SK-N-SH treated with all-trans-retinoic acid at 6 μM for 48 hours (cell line): ENCODE data around the gene CRAMP1.

Experiments used
- ATAC-seq: fragments of 200-7000 bp; cut with Tn5 transposase; 3 replicates; pipeline ENCODE4 v1.9.1; 2020; ENCODE audit warnings: mild to moderate bottlenecking, moderate library complexity
- ARNTL ChIP-seq: fragments of 450-650 bp; formaldehyde crosslinking; IDR thresholded peaks from 2 replicates; pipeline ENCODE4 v1.5.0; 2020; ENCODE audit warnings: low read depth, mild to moderate bottlenecking, moderate library complexity, borderline replicate concordance
- BACH2 ChIP-seq: fragments of 250-450 bp; sonication (Bioruptor Pico); IDR thresholded peaks from 2 replicates; pipeline ENCODE4 v1.9.0; 2021; ENCODE audit warnings: mild to moderate bottlenecking, borderline replicate concordance
- CSRNP3 ChIP-seq: fragments of 250-450 bp; sonication (Bioruptor Pico); IDR thresholded peaks from 2 replicates; pipeline ENCODE4 v1.5.1; 2021; ENCODE audit warnings: mild to moderate bottlenecking, moderate library complexity
- ISL1 ChIP-seq: fragments of 250-450 bp; sonication (Bioruptor Pico); IDR thresholded peaks from 2 replicates; pipeline ENCODE4 v2.1.2; 2022; ENCODE audit warnings: mild to moderate bottlenecking, moderate library complexity
- OSR1 ChIP-seq: fragments of 250-450 bp; sonication (Bioruptor Pico); IDR thresholded peaks from 2 replicates; pipeline ENCODE4 v1.8.0; 2022; ENCODE audit warnings: moderate library complexity, mild to moderate bottlenecking, inconsistent platforms
- PATZ1 ChIP-seq: fragments of 250-450 bp; sonication (Bioruptor Pico); IDR thresholded peaks from 2 replicates; pipeline ENCODE4 v1.8.0; 2020; ENCODE audit warnings: mild to moderate bottlenecking, moderate library complexity, borderline replicate concordance
- PPARA ChIP-seq: fragments of 250-450 bp; sonication (Bioruptor Pico); IDR thresholded peaks from 2 replicates; pipeline ENCODE4 v1.5.0; 2020; ENCODE audit warnings: mild to moderate bottlenecking, borderline replicate concordance
- RARB ChIP-seq: fragments of 250-450 bp; sonication (Bioruptor Pico); IDR thresholded peaks from 2 replicates; pipeline ENCODE4 v1.8.0; 2021; ENCODE audit warnings: mild to moderate bottlenecking, moderate library complexity
- SNAI2 ChIP-seq: fragments of 250-450 bp; sonication (Bioruptor Pico); IDR thresholded peaks from 2 replicates; pipeline ENCODE4 v1.5.0; 2020; ENCODE audit warnings: mild to moderate bottlenecking, moderate library complexity
- TCF4 ChIP-seq: fragments of 250-450 bp; sonication (Bioruptor Pico); IDR thresholded peaks from 2 replicates; pipeline ENCODE4 v1.8.0; 2021; ENCODE audit warnings: mild to moderate bottlenecking, moderate library complexity, borderline replicate concordance
- TOX ChIP-seq: fragments of 250-450 bp; sonication (Bioruptor Pico); IDR thresholded peaks from 2 replicates; pipeline ENCODE4 v1.8.0; 2021; ENCODE audit warnings: mild to moderate bottlenecking, moderate library complexity, borderline replicate concordance
- ZC3H10 ChIP-seq: fragments of 250-450 bp; sonication (Bioruptor Pico); IDR thresholded peaks from 2 replicates; pipeline ENCODE4 v1.5.1; 2021; ENCODE audit warnings: mild to moderate bottlenecking, moderate library complexity
- ZFP3 ChIP-seq: fragments of 250-450 bp; sonication (Bioruptor Pico); IDR thresholded peaks from 2 replicates; pipeline ENCODE4 v1.5.0; 2020; ENCODE audit warnings: mild to moderate bottlenecking, moderate library complexity
- ZFP30 ChIP-seq: fragments of 450-650 bp; formaldehyde crosslinking; IDR thresholded peaks from 2 replicates; pipeline ENCODE4 v1.5.0; 2022; ENCODE audit warnings: mild to moderate bottlenecking, moderate library complexity
- ZNF565 ChIP-seq: fragments of 450-650 bp; formaldehyde crosslinking; conservative IDR thresholded peaks from 2 replicates; pipeline ENCODE4 v1.5.0; 2020; ENCODE audit warnings: low read depth, mild to moderate bottlenecking, moderate library complexity
- ZNF70 ChIP-seq: fragments of 450-650 bp; formaldehyde crosslinking; IDR thresholded peaks from 2 replicates; pipeline ENCODE4 v1.5.0; 2020; ENCODE audit warnings: mild to moderate bottlenecking, moderate library complexity
- ZNF8 ChIP-seq: fragments of 450-650 bp; formaldehyde crosslinking; IDR thresholded peaks from 2 replicates; pipeline ENCODE4 v1.5.0; 2020; ENCODE audit warnings: mild to moderate bottlenecking, moderate library complexity
- TF ChIP-seq, protein P1 (sequence below): fragments of 250-450 bp; sonication (Bioruptor Pico); IDR thresholded peaks from 2 replicates; pipeline ENCODE4 v1.5.0; 2020; ENCODE audit warnings: mild to moderate bottlenecking, moderate library complexity
- TF ChIP-seq, protein P2 (sequence below): fragments of 250-450 bp; sonication (Bioruptor Pico); IDR thresholded peaks from 2 replicates; pipeline ENCODE4 v1.5.1; 2020; ENCODE audit warnings: low read depth, mild to moderate bottlenecking, moderate library complexity

The CRAMP1 gene

DNA sequence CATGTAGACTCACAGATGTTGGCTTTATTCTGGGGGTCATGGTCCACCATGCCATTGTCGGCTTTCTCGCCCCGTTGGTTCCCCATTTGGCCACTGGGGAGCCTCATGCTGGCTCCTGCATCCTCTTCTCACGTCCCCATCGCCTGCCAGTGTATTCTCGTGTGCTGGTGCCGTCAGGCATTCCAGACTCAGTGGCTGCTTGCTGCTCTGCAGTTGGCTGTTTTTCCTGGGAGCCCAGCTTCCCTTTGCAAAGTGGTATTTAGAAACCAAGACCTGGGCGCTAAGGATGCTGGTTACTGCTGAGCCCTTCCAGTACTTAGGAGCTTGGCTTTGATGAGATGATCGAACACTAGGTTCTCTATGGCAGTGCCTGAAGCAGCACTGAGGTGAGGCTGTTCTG is 19.1 kb downstream of the CRAMP1 start:
- ATAC-seq: no peak
- TF ChIP-seq ZNF8 (CRISPR knock-in tag) (no peak), CSRNP3 (CRISPR knock-in tag) (no peak), BACH2 (CRISPR knock-in tag) (no peak), ZFP3 (no peak), TOX (CRISPR knock-in tag) (no peak)
- TF ChIP-seq, protein P1, sequence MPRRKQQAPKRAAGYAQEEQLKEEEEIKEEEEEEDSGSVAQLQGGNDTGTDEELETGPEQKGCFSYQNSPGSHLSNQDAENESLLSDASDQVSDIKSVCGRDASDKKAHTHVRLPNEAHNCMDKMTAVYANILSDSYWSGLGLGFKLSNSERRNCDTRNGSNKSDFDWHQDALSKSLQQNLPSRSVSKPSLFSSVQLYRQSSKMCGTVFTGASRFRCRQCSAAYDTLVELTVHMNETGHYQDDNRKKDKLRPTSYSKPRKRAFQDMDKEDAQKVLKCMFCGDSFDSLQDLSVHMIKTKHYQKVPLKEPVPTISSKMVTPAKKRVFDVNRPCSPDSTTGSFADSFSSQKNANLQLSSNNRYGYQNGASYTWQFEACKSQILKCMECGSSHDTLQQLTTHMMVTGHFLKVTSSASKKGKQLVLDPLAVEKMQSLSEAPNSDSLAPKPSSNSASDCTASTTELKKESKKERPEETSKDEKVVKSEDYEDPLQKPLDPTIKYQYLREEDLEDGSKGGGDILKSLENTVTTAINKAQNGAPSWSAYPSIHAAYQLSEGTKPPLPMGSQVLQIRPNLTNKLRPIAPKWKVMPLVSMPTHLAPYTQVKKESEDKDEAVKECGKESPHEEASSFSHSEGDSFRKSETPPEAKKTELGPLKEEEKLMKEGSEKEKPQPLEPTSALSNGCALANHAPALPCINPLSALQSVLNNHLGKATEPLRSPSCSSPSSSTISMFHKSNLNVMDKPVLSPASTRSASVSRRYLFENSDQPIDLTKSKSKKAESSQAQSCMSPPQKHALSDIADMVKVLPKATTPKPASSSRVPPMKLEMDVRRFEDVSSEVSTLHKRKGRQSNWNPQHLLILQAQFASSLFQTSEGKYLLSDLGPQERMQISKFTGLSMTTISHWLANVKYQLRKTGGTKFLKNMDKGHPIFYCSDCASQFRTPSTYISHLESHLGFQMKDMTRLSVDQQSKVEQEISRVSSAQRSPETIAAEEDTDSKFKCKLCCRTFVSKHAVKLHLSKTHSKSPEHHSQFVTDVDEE (CRISPR knock-in tag): no peak
- TF ChIP-seq, protein P2, sequence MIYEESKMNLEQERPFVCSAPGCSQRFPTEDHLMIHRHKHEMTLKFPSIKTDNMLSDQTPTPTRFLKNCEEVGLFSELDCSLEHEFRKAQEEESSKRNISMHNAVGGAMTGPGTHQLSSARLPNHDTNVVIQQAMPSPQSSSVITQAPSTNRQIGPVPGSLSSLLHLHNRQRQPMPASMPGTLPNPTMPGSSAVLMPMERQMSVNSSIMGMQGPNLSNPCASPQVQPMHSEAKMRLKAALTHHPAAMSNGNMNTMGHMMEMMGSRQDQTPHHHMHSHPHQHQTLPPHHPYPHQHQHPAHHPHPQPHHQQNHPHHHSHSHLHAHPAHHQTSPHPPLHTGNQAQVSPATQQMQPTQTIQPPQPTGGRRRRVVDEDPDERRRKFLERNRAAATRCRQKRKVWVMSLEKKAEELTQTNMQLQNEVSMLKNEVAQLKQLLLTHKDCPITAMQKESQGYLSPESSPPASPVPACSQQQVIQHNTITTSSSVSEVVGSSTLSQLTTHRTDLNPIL: no peak

- no peak for TF ChIP-seq CSRNP3 (CRISPR knock-in tag)
- TF ChIP-seq ARNTL (CRISPR knock-in tag): no peak
- TF ChIP-seq TOX (CRISPR knock-in tag): no peak
- no peak for TF ChIP-seq ZC3H10
- TF ChIP-seq ISL1: no peak
- TF ChIP-seq ZFP30 (CRISPR knock-in tag): no peak
- no peak for TF ChIP-seq RARB
- no peak for TF ChIP-seq BACH2 (CRISPR knock-in tag)
- TF ChIP-seq OSR1 (CRISPR knock-in tag): no peak
- TF ChIP-seq TCF4: no peak
- no peak for ATAC-seq
These were observed 19.9 kb downstream of the CRAMP1 start for GRCh38 chr16:1631931-1632637.

GRCh38 chr16:1632638-1632970 is 20.4 kb downstream of the CRAMP1 start:
- TF ChIP-seq, protein P2: no peak
- TF ChIP-seq BACH2 (CRISPR knock-in tag) (no peak), ZNF565 (CRISPR knock-in tag) (no peak), ZNF70 (CRISPR knock-in tag) (no peak), TOX (CRISPR knock-in tag) (no peak), CSRNP3 (CRISPR knock-in tag) (no peak), ISL1 (no peak), PATZ1 (CRISPR knock-in tag) (no peak), TCF4 (no peak), PPARA (no peak), SNAI2 (CRISPR knock-in tag) (no peak), ZNF8 (CRISPR knock-in tag) (no peak), ZFP30 (CRISPR knock-in tag) (no peak), OSR1 (CRISPR knock-in tag) (no peak)
- TF ChIP-seq, protein P1 (CRISPR knock-in tag): no peak
- ATAC-seq: no peak
